HFF-Myc (cell line): ENCODE measurements around the gene GRIK2.

ENCODE experiments used
- DNase-seq: peaks from one replicate; pipeline ENCODE4 v3.0.0-alpha.2; 2011; ENCODE audit warnings: low read depth; ENCODE audit errors: extremely low read depth
- H3K4me3 ChIP-seq: replicated peaks from 2 replicates; pipeline ENCODE4 v1.5.1; 2011; ENCODE audit warnings: low read depth, mild to moderate bottlenecking, control low read depth, low read length
- TF ChIP-seq, protein P1 (sequence below): IDR thresholded peaks from 2 replicates; pipeline ENCODE4 v1.5.1; 2012; ENCODE audit warnings: mild to moderate bottlenecking, low read depth, low read length, control low read depth; ENCODE audit errors: missing control alignments

Gene GRIK2

DNA sequence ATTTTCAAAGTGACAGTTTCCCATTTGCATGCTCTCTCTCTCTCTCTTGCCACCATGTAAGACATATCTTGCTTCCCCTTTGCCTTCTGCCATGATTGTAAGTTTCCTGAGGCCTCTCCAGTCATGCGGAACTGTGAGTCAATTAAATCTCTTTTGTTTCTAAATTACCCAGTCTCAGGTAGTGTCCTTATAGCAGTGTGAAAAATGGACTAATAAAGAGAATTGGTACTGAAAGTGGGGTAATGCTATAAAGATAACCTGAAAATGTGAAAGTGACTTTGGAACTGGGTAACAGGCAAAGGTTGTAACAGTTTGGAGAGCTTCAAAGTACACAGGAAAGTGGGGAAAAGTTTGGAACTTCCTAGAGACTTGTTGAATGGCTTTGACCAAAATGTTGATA, 389.8 kb downstream of the GRIK2 start:
- no peak overlapping the region for H3K4me3 ChIP-seq
- TF ChIP-seq, protein P1, sequence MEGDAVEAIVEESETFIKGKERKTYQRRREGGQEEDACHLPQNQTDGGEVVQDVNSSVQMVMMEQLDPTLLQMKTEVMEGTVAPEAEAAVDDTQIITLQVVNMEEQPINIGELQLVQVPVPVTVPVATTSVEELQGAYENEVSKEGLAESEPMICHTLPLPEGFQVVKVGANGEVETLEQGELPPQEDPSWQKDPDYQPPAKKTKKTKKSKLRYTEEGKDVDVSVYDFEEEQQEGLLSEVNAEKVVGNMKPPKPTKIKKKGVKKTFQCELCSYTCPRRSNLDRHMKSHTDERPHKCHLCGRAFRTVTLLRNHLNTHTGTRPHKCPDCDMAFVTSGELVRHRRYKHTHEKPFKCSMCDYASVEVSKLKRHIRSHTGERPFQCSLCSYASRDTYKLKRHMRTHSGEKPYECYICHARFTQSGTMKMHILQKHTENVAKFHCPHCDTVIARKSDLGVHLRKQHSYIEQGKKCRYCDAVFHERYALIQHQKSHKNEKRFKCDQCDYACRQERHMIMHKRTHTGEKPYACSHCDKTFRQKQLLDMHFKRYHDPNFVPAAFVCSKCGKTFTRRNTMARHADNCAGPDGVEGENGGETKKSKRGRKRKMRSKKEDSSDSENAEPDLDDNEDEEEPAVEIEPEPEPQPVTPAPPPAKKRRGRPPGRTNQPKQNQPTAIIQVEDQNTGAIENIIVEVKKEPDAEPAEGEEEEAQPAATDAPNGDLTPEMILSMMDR = no peak
- no peak for DNase-seq

DNA sequence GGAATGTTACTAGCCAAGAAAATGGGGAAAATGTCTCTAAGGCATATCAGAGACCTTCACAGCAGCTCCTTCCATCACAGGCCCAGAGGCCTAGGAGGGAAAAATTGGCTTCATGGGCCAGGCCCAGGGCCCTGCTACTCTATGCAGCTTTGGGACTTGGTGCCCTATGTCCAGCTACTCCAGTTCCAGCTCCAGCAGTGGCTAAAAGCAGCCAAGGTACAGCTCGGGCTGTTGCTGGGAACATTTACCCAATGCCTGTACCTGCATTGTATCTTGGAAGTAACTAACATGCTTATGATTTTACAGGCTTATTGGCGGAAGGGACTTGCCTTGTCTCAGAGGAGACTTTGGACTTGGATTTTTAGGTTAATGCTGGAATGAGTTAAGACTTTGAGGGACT, 390.6 kb downstream of the GRIK2 start:
- DNase-seq = no peak
- TF ChIP-seq, protein P1 = no peak
- H3K4me3 ChIP-seq = no peak overlapping the region

DNA sequence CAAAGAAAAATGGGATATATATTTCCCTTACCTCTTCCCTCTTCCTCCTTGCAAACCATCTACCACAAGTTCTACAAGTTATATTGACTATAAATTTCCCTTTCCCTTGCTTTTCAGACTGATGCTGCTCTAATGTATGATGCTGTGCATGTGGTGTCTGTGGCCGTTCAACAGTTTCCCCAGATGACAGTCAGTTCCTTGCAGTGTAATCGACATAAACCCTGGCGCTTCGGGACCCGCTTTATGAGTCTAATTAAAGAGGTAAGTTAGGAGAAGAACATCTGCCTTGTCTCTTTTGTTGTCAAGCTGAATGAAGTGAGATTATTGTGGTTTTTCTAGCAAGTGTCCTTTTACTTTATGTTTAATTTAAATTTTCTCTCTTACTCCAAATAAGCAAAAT, 406.0 kb downstream of the GRIK2 start:
- TF ChIP-seq, protein P1 = no peak
- no peak for DNase-seq

DNA sequence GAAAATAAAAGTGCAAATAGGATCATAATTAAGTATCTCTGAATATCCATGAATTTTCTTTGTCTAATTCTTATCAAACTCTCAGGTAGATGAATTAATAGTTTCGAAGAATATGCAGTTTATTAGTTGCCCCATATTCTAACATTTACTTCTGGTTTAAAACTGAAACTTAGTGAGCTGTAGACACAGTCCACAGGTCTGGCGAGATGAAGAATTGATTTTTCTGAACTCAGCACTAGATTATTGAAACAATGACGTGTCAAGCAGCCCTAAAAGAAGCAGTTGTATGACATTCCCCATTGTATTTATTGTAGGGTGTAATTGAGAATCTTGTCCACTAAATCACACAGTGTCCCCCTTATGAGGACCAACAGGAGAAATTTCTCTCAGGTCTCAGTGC, 407.1 kb downstream of the GRIK2 start:
- DNase-seq = no peak
- TF ChIP-seq, protein P1 = no peak
- H3K4me3 ChIP-seq = no peak overlapping the region

More for the DNA sequence above, 406.0 kb downstream of the GRIK2 start:
- no peak overlapping the region for H3K4me3 ChIP-seq

DNA sequence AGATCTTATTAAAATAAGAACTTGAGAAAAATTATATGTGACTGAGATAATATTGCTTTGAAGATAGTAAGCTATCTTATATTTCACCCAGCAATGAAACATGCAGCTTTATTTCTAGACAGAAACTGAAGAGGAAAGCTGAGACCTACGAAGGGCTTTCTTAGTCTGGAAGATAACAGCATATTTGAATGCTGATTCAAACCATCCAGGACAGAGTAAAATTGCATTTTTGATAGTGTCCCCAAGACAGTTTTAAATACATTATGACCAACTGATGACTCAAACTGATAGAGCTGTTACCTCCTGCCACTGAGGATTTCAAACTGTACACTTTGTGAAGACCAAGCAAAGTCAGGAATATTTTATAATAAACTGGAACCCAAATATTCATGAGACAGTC, 409.6 kb downstream of the GRIK2 start:
- no peak overlapping the region for H3K4me3 ChIP-seq
- DNase-seq = no peak
- TF ChIP-seq, protein P1 = no peak

DNA sequence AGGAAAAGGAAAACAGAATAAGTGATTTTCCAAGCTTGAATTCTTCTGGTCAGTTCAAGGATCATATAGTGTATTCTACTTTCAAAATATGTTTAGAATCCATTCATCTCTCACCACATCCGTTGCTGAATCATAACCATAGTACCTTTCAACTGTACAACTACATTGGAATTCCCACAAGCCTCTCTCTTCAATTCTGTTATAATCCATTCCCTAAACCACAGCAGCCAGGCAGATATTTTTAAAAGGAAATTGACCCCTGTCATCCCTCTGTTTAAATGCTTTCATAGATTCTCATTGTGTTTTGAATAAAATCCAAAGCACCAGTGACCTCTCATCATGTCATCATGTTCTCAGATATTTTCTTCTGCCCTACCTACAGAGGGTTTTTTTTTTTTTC, 412.7 kb downstream of the GRIK2 start:
- H3K4me3 ChIP-seq = no peak overlapping the region
- DNase-seq = no peak
- TF ChIP-seq, protein P1 = no peak

DNA sequence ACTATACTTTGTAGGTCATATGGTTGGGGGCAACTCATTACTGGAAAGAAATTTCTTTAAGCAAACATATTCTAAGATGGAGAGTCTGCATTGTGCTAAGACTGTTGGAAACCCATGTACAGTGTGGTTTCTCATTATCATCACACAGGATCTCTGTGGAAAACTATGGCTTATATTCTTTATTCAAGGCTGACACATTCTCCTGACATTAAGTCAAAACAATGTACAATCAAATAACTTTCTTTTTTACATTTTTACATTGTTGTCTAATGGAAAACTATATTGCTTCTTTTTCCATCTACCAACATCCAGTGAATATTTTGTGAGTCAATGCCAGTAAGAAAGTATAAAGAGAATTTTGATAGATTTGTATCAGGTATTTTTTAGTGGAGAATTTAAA, 417.6 kb downstream of the GRIK2 start:
- DNase-seq = no peak
- no peak overlapping the region for H3K4me3 ChIP-seq
- TF ChIP-seq, protein P1 = no peak
